ENCODE measurements around the gene RALA. TPM values are rescaled to one million over a fixed set of nuclear protein-coding genes. Genes with fewer than 3 reads are reported as not detected.
"Not testable (repeated sequence)": the region's sequence is repeated elsewhere in the genome, so short reads cannot be mapped to it uniquely, and the experiment has no call there.

RALA gene
- total RNA-seq, 1 experiment from 2014 or later, result 12.3 TPM

DNA sequence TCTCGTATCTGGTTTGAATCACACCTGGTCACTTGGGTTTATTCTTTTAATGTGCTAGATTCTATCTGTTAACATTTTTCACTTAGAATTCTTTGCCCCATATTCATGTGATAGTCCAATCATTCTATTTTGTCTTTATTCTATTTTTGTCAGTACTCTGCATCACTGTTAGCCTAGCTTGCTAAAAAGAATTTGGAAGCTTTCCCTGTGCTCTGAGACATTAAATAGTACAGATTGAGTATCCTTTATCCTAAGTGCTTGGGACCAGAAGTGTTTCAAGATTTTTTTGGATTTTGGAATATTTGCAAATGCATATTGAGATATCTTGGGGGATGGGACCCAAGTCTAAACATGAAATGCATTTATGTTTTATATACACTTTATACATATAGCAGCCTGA, 51.0 kb downstream of the RALA start:
- H3K4me3 ChIP-seq (ENCODE audit: insufficient read depth, low read depth, low read length), result no peak overlapping the region
- no peaks in the 10 kb centered on the region for H3K27me3 ChIP-seq (ENCODE audit: control insufficient read depth, insufficient read depth, low read length)
- DNase-seq, result no peak
- H3K36me3 ChIP-seq (replicated peaks; ENCODE audit: control insufficient read depth, insufficient read depth, low read length), result no peaks in the 10 kb centered on the region

DNA sequence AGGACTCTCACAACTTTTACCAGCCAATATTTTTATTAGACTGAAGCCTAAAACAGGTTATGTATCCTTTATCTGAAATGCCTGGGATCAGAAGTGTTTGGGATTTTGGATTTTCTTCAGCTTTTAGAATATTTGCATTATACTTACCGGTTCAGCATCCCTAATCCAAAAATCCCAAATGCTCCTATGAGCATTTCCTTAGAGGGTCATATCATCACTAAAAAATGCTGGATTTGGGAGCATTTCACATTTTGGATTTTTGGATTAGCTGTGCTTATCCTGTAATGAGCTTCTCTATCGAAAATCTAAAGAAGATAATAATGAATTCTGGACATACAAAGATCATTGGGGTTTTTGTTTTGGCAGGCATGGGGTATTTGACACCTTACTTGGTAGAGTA, 53.0 kb downstream of the RALA start:
- Histone ChIP-seq H3K4me3 (ENCODE audit: insufficient read depth, low read depth, low read length) (no peak overlapping the region), H3K27me3 (ENCODE audit: control insufficient read depth, insufficient read depth, low read length) (no peaks in the 10 kb centered on the region), H3K36me3 (replicated peaks; ENCODE audit: control insufficient read depth, insufficient read depth, low read length) (no peaks in the 10 kb centered on the region)
- DNase-seq, result no peak

DNA sequence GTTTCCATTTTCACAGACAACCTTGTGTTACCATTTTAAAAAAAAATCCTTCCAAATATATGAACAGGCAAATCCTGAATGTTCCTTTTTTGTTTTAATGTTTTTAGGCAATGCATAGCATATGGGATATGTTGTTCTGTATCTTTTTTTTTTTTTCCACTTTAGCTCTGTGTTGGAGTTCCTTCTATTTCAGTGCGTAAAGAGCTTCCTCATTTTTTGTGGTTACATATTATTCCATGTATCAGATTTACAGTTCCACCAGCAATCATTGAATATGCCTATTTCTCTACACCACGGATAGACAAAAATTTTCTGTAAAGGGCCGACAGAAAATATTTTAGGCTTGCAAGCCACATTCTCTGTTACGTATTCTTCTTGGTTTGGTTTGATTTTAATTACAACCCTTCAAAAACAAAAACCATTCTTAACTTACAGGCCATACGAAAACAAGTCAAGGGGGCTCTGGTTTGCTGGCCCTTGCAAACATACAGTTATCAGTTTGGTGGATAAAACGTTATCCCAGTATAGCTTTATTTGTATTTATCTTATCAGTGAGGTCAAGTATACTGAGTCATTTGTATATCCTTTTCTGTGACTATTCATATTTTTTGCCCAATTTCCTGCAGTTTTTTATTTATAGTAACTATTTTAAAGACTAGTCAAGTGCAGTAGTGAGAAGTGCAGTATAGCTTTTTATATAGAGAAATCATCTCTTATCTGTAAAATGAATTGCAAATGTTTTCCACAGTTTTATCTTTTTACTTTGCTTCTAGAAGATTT, 55.7 kb downstream of the RALA start:
- H3K4me3 ChIP-seq (ENCODE audit: insufficient read depth, low read depth, low read length), result no peak overlapping the region
- no peaks in the 10 kb centered on the region for H3K36me3 ChIP-seq (replicated peaks; ENCODE audit: control insufficient read depth, insufficient read depth, low read length)
- H3K27me3 ChIP-seq (ENCODE audit: control insufficient read depth, insufficient read depth, low read length), result no peaks in the 10 kb centered on the region
- no peak for DNase-seq

DNA sequence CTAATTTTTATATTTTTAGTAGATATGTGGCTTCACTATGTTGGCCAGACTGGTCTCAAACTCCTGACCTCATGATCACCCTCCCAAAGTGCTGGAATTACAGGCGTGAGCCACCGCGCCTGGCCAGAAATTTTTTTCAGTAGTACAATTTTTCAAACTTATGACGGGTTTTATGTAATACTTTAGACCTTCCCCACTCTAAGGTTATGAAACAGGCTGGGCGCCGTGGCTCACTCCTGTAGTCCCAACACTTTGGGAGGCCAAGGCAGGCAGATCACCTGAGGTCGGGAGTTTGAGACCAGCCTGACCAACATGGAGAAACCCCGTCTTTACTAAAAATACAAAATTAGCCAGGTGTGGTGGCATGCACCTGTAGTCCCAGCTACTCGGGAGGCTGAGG, 56.5 kb downstream of the RALA start:
- not testable (repeated sequence) for H3K36me3 ChIP-seq (replicated peaks; ENCODE audit: control insufficient read depth, insufficient read depth, low read length); H3K4me3 ChIP-seq (ENCODE audit: insufficient read depth, low read depth, low read length); H3K27me3 ChIP-seq (ENCODE audit: control insufficient read depth, insufficient read depth, low read length); DNase-seq

DNA sequence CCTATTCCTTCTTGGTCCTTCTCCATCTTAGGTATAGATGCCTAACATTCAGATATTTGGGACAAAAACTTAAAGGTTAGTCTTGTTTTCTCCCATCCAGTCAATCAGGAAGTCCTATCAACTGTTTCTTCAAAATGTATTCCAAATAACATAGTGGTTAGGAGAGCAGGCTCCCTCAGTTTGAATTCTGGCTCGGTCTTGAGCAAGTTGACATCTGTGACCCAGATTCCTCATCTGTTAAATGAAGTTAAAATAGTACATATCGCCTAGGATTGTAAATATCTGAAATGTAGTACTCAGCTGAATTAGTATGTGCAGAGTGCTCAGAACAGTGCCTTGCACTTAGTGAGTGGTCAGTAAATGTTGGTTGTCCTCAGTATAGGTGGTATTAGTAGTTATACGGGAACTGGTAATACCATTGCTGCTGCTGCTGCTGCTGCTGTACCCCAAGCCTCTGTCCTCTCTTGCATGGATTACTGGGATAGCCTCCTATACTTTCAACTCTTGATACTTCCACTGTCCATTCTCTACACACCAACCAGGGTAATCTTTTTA, 58.6 kb downstream of the RALA start:
- DNase-seq, result no peak
- Histone ChIP-seq H3K4me3 (ENCODE audit: insufficient read depth, low read depth, low read length) (no peak overlapping the region), H3K27me3 (ENCODE audit: control insufficient read depth, insufficient read depth, low read length) (no peaks in the 10 kb centered on the region), H3K36me3 (replicated peaks; ENCODE audit: control insufficient read depth, insufficient read depth, low read length) (no peaks in the 10 kb centered on the region)

DNA sequence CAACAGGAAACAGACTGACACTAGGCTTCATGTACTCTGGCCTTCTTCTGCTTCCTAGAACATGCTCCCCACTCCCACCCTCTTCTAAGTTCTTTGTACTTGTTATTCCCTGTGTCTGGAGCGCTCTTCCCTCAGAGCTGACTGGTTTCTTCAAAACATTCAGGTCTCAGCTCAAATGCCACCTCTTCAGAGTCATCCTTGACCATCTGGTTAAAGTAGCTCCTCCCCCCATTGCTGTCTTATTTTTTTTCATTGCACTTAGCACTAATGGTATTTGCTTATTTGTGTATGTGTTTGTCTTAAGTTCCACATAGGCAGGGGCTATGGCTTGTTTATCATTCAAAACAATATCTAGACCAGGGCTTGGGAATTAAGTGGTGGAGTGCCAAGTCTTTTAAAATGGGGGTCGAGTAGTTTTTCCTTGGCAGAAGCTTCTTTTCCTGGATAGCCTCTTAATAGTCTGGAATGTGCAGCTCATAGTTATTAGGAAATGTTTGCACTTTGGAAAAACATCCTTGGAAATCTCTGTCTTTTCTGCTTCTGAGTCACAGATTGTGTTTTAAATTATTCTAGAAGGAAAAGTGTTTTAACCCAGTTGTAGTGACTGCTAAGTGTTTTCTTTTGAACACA, 60.0 kb downstream of the RALA start:
- no peaks in the 10 kb centered on the region for H3K27me3 ChIP-seq (ENCODE audit: control insufficient read depth, insufficient read depth, low read length)
- no peaks in the 10 kb centered on the region for H3K36me3 ChIP-seq (replicated peaks; ENCODE audit: control insufficient read depth, insufficient read depth, low read length)
- H3K4me3 ChIP-seq (ENCODE audit: insufficient read depth, low read depth, low read length), result no peak overlapping the region
- no peak for DNase-seq

DNA sequence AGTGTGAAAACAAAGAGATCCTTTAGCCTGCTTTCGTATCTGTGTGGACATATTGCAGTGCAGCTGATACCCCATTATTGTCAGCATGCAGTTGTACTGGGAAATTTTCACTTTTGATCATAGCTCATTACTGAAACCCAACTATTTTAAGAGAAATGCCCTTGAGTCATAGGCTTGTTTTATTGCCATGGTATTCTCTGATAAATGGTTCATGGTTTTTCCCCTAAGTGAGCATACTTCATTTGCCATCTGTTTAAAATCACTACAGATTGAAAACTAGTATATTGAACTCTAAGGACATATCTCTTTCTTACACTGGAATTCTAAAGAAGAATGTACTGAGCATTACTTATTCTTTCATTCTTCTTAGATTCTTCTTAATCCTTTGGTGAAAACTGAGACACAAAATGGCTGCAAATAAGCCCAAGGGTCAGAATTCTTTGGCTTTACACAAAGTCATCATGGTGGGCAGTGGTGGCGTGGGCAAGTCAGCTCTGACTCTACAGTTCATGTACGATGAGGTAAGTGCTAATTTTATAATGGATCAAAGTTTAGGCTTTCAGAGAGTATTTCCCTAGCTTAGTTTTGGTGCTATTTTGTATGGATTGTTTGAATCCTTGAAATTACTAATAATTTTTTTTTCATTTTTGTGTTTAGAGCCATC, 63.0 kb downstream of the RALA start:
- no peak overlapping the region for H3K4me3 ChIP-seq (ENCODE audit: insufficient read depth, low read depth, low read length)
- DNase-seq, result no peak
- H3K36me3 ChIP-seq (replicated peaks; ENCODE audit: control insufficient read depth, insufficient read depth, low read length), result peaks cover 1% of the 10 kb centered on the region
- no peaks in the 10 kb centered on the region for H3K27me3 ChIP-seq (ENCODE audit: control insufficient read depth, insufficient read depth, low read length)

DNA sequence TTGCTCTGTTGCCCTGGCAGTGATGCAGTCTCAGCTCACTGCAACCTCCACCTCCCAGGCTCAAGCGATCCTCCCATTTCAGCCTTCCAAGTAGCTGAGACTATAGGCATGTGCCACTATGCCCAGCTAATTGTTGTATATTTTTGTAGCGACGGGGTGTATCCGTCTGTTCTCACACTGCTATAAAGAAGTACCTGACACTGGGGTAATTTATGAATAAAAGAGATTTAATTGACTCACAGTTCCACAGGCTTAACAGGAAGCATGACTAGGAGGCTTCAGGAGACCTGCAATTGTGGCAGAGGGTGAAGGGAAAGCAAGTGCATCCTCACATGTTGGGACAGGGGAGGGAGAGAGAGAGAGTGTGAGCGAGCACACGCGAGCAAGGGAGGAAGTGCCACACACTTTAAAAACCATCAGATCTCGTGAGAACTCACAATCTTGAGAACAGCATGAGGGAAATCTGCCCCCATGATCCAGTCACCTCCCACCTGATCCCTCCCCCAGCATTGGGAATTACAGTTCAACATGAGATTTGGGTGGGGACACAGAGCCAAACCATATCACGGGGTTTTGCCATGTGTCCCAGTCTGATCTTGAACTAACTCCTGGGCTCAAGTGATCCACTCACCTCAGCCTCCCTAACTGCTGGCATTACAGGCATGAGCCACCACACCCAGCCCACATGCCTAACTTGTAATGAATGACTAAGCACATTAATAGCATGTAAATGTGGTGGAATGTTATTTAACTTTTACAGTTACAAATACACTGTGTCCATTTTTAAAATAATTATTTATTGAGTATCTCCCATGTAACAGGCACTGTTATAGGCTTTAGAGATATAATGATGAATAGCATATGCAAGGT, 65.5 kb downstream of the RALA start:
- peaks cover 5% of the 10 kb centered on the region for H3K36me3 ChIP-seq (replicated peaks; ENCODE audit: control insufficient read depth, insufficient read depth, low read length)
- no peaks in the 10 kb centered on the region for H3K27me3 ChIP-seq (ENCODE audit: control insufficient read depth, insufficient read depth, low read length)
- DNase-seq, result no peak
- H3K4me3 ChIP-seq (ENCODE audit: insufficient read depth, low read depth, low read length), result no peak overlapping the region

DNA sequence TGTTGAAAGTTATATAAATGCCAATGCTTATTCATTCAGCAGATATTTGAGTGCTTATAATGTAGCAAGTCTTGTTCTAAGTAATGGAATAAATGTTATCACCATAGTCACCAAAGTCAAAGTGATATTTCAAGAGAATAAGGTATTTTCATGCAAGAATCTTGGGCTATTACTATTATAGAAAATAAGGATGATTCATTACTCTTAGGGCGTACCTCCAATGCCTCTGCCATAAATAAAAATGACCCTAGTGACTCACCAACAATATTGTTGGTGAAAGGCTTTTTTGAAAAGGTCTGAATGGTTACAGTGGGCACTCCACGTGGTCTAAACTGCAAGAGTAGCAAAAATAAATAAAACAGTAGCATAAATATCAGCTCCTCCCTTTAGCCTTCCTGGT, 68.4 kb downstream of the RALA start:
- Histone ChIP-seq H3K4me3 (ENCODE audit: insufficient read depth, low read depth, low read length) (no peak overlapping the region), H3K27me3 (ENCODE audit: control insufficient read depth, insufficient read depth, low read length) (no peaks in the 10 kb centered on the region), H3K36me3 (replicated peaks; ENCODE audit: control insufficient read depth, insufficient read depth, low read length) (peaks cover 5% of the 10 kb centered on the region)
- no peak for DNase-seq

DNA sequence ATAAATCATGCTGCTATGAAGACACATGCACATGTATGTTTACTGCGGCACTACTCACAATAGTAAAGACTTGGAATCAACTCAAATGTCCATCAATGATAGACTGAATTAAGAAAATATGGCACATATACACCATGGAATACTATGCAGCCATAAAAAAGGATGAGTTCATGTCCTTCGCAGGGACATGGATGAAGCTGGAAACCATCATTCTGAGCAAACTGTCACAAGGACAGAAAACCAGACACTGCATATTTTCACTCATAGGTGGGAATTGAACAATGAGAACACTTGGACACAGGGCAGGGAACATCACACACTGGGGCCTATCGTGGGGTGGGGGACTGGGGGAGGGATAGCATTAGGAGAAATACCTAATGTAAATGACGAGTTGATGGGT, 69.7 kb downstream of the RALA start:
- not testable (repeated sequence) for H3K27me3 ChIP-seq (ENCODE audit: control insufficient read depth, insufficient read depth, low read length); DNase-seq; H3K36me3 ChIP-seq (replicated peaks; ENCODE audit: control insufficient read depth, insufficient read depth, low read length); H3K4me3 ChIP-seq (ENCODE audit: insufficient read depth, low read depth, low read length)

DNA sequence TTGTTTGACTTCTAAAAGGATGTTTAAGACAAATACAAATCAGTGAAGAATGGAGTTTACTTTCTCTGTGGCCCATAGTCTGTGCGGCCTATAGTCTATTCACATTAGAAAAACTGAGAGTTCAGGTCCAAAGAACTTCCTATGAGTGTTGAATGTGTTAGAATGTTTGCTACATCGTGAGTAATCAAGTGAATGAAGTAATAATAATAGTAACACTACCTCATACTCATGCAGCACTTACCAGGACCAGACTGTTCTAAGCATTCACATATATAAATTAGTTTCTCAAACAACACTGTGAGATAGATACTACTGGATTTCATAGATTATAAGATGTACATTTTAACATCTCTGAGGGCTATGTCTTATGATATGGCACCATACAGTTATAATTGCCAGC, 70.4 kb downstream of the RALA start:
- no peaks in the 10 kb centered on the region for H3K27me3 ChIP-seq (ENCODE audit: control insufficient read depth, insufficient read depth, low read length)
- no peak overlapping the region for H3K4me3 ChIP-seq (ENCODE audit: insufficient read depth, low read depth, low read length)
- H3K36me3 ChIP-seq (replicated peaks; ENCODE audit: control insufficient read depth, insufficient read depth, low read length), result peaks cover 8% of the 10 kb centered on the region
- no peak for DNase-seq

DNA sequence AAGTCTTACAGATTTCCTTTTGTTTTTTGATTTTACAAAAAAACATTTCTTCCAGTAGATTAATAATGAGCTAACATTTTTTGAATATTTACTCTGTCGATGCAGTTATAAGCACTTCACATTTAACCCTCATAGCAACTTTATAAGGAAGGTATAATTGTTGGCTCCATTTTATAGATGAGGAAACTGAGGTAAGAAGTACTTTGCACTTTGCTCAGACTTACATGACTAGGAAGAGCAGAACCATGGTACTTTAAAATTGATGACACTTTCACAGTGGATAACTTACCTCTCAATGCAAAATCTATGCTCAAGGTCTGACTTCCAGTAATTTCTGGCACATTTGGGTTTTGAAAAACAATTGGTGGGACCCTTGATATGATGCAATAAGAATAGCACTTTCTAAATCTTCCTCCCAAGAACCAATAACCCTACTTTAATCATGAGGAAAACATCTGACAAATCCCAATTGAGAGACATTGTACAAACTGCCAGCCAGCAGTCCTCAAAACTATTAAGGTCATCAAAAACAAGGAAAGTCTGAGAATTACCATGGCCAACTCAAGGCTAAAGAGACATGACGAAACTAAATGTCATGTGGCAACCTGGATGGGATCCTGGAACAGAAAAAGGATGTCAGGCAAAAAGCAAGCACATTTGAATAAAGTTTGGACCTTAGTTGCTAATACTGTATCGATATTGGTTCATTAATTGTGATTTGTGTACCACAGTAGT, 72.6 kb downstream of the RALA start:
- DNase-seq, result no peak
- peaks cover 11% of the 10 kb centered on the region for H3K36me3 ChIP-seq (replicated peaks; ENCODE audit: control insufficient read depth, insufficient read depth, low read length)

DNA sequence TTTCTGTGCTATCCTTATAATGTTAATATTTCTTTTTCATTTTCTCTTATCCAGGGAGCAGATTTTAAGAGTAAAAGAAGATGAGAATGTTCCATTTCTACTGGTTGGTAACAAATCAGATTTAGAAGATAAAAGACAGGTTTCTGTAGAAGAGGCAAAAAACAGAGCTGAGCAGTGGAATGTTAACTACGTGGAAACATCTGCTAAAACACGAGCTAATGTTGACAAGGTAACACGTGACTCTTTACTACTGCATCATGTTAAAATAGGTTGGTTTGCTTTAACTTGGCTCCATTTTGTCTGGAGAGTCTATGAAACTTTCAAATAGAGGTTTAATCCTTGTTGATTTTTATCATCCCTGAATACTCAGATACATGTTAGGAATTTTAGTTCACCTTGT, 73.3 kb downstream of the RALA start:
- Histone ChIP-seq H3K36me3 (replicated peaks; ENCODE audit: control insufficient read depth, insufficient read depth, low read length) (peaks cover 11% of the 10 kb centered on the region), H3K27me3 (ENCODE audit: control insufficient read depth, insufficient read depth, low read length) (no peaks in the 10 kb centered on the region), H3K4me3 (ENCODE audit: insufficient read depth, low read depth, low read length) (no peak overlapping the region)
- no peak for DNase-seq

More for the DNA sequence above, 72.6 kb downstream of the RALA start:
- no peak overlapping the region for H3K4me3 ChIP-seq (ENCODE audit: insufficient read depth, low read depth, low read length)
- no peaks in the 10 kb centered on the region for H3K27me3 ChIP-seq (ENCODE audit: control insufficient read depth, insufficient read depth, low read length)

DNA sequence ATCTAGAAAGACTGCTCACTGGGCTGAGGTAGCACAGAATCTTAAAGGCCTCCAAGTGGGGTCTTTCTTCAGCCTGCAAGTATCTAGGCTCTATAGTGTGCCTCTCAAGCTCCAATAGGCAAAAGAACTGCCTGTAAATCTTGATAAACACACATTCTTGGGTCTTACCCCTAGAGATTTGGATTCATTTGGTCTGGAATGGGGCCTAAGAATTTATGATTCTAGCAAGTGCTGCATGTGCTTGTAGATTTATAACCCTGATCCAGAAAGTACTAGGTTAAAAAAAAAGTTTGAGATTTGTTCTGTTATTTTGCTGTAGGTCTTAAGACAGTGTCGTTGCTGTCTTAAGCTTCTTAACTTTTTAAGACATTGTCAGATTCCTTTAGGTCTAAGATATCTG, 74.1 kb downstream of the RALA start:
- Histone ChIP-seq H3K36me3 (replicated peaks; ENCODE audit: control insufficient read depth, insufficient read depth, low read length) (peaks cover 10% of the 10 kb centered on the region), H3K4me3 (ENCODE audit: insufficient read depth, low read depth, low read length) (no peak overlapping the region), H3K27me3 (ENCODE audit: control insufficient read depth, insufficient read depth, low read length) (no peaks in the 10 kb centered on the region)
- DNase-seq, result no peak

Data from H7 (cell line).